H1 (cell line): ENCODE measurements around the gene ARHGAP42. TPM values are rescaled to one million over a fixed set of nuclear protein-coding genes. Genes with fewer than 3 reads are reported as not detected.

Source experiments
- ASH2L ChIP-seq: fragments of 200-600, 300-600 bp; sonication (generic); IDR thresholded peaks from one replicate; pipeline ENCODE4 v1.7.1; 2017; ENCODE audit warnings: low read length
- GTF2F1 ChIP-seq: IDR thresholded peaks from 2 replicates; pipeline ENCODE4 v1.6.1; 2012; ENCODE audit warnings: low read depth, low read length, improper control_type of control experiment, borderline replicate concordance
- KDM1A ChIP-seq: fragments of 200-600, 300-600 bp; sonication (generic); IDR thresholded peaks from 2 replicates; pipeline ENCODE4 v1.7.1; 2016; ENCODE audit warnings: mild to moderate bottlenecking, low read length, borderline replicate concordance
- KDM5A ChIP-seq: fragments of 200-600 bp; IDR thresholded peaks from 2 replicates; pipeline ENCODE4 v1.7.1; 2012; ENCODE audit warnings: mild to moderate bottlenecking, low read length, inconsistent platforms, mixed read lengths
- SAP30 ChIP-seq: fragments of 300-600 bp; sonication (generic); IDR thresholded peaks from 2 replicates; pipeline ENCODE4 v1.7.1; 2012; ENCODE audit warnings: low read length, moderate library complexity, mild to moderate bottlenecking, inconsistent platforms; ENCODE audit not compliant: insufficient read depth, insufficient replicate concordance
- polyA plus RNA-seq, 7 experiments: library from polyadenylated mRNA; depleted of rRNA in 3 of 7; stranded (reverse) in 5 of 7; unstranded in 2 of 7; fragments of >200 nt in 5 of 7; fragments of 200-250 nt in 2 of 7; gene quantifications; 1 replicate in 5 of 7; 2 replicates in 1 of 7; 4 replicates in 1 of 7; pipeline versions ENCODE4 v1.2.1 to v1.2.3, GENCODE V29; 2011 to 2013; ENCODE audit warnings: missing spikeins in 2 of 7, mixed read lengths in 2 of 7
- total RNA-seq: library from RNA; stranded (reverse); fragmentation: NEBNext Ultra II Directional; extraction: Animal tissue kit (Norgen Biotek cat#: 25700); gene quantifications from 2 replicates; pipeline ENCODE4 v1.2.1, GENCODE V29; 2021
- TF ChIP-seq, protein P1 (sequence below): IDR thresholded peaks from 2 replicates; pipeline ENCODE4 v1.6.1; 2011; ENCODE audit warnings: low read depth, mild to moderate bottlenecking, low read length; ENCODE audit not compliant: insufficient read depth
- TF ChIP-seq, protein P2 (sequence below): IDR thresholded peaks from 2 replicates; pipeline ENCODE4 v1.6.1; 2011; ENCODE audit warnings: low read length, improper control_type of control experiment
- TF ChIP-seq, protein P3 (sequence below), 3 experiments: IDR thresholded peaks; 1 replicate in 2 of 3; 2 replicates in 1 of 3; pipeline versions ENCODE4 v1.5.1 to v1.6.1; 2011; ENCODE audit warnings: low read length in 3 of 3, mild to moderate bottlenecking in 3 of 3, inconsistent platforms in 2 of 3, low read depth in 1 of 3, moderate library complexity in 1 of 3; ENCODE audit not compliant: insufficient read depth in 1 of 3; ENCODE audit errors: control extremely low read depth in 1 of 3

ARHGAP42 gene
- total and polyA plus RNA-seq, 2 of the 8 experiments (the other 6 are each of a cell fraction or from before 2014, with no cell fraction given) = 22.2 to 33.5 TPM

DNA sequence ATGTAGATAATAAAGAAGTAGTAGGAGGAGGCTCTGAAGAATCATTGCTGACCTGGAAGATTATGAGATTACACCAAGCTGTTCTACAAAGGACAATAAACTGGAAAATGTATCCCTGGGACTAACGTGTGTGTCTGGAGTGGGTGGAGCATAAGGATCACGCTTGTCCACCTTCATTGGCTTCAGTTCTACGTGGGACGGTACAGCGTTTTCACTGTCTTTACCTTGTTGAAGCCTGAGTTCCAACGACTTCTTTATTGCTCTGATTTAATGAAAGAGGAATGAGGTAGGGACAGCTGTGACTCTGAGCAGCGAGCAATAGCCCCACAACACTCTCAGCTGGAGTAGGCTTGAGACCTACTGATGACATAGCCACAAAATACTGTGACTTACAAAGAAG, 87.0 kb downstream of the ARHGAP42 start (continued):
- no peak for TF ChIP-seq KDM5A
- no peak for TF ChIP-seq ASH2L
- no peak for TF ChIP-seq KDM1A
- TF ChIP-seq, protein P1, sequence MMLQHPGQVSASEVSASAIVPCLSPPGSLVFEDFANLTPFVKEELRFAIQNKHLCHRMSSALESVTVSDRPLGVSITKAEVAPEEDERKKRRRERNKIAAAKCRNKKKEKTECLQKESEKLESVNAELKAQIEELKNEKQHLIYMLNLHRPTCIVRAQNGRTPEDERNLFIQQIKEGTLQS = no peak
- TF ChIP-seq, protein P2, sequence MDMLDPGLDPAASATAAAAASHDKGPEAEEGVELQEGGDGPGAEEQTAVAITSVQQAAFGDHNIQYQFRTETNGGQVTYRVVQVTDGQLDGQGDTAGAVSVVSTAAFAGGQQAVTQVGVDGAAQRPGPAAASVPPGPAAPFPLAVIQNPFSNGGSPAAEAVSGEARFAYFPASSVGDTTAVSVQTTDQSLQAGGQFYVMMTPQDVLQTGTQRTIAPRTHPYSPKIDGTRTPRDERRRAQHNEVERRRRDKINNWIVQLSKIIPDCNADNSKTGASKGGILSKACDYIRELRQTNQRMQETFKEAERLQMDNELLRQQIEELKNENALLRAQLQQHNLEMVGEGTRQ = no peak
- TF ChIP-seq, protein P3, sequence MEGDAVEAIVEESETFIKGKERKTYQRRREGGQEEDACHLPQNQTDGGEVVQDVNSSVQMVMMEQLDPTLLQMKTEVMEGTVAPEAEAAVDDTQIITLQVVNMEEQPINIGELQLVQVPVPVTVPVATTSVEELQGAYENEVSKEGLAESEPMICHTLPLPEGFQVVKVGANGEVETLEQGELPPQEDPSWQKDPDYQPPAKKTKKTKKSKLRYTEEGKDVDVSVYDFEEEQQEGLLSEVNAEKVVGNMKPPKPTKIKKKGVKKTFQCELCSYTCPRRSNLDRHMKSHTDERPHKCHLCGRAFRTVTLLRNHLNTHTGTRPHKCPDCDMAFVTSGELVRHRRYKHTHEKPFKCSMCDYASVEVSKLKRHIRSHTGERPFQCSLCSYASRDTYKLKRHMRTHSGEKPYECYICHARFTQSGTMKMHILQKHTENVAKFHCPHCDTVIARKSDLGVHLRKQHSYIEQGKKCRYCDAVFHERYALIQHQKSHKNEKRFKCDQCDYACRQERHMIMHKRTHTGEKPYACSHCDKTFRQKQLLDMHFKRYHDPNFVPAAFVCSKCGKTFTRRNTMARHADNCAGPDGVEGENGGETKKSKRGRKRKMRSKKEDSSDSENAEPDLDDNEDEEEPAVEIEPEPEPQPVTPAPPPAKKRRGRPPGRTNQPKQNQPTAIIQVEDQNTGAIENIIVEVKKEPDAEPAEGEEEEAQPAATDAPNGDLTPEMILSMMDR (IDR thresholded peaks at IDR 0.05; ENCODE audit: control extremely low read depth in 1 of 3, insufficient read depth in 1 of 3, low read depth in 1 of 3, low read length in 3 of 3) = no peak
- TF ChIP-seq GTF2F1 = no peak
- no peak for TF ChIP-seq SAP30
